HG02610 (cell line): ENCODE results near the gene TOMM70.

ENCODE experiments used
- ATAC-seq: cut with Tn5 transposase; IDR thresholded peaks from one replicate; pipeline ENCODE4 v1.9.1; 2021; ENCODE audit warnings: mild to moderate bottlenecking, moderate library complexity; ENCODE audit not compliant: unreplicated experiment

The TOMM70 gene

DNA sequence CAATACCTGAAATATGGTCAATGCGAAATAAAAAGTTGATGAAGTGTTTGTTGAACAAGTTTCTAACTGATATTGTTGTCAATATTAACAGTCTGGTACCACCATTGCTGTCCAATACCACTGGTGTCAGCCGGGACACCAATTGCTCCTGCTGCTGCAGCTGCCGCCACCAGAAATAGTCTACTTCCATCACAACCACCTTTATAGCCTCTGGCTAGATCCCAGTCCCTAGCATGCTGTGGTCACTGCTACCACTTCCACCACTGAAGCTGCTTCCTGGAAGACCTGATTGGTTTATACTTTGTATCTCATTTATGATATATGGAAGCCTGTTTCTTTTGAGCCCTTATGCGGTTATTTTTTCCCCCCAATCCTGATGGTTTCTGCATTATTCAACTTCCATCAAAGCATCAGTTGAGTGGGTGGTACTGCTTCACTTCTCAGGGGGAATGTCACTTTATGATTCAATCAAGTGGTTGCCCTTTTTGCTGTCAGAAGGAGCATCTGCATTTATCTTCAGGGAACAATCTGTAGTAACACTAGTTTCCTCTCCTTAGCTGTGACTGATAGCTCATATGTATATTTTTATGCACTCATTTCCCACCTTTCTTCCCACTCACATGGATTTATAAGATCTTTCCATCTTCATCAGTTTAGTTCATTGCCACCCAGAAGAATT, 12.2 kb upstream of the TOMM70 start:
- no peak for ATAC-seq

- no peak for ATAC-seq
Measured at GRCh38 chr3:100411091-100411982, 10.4 kb upstream of the TOMM70 start.

GRCh38 chr3:100407977-100408532, 7.2 kb upstream of the TOMM70 start:
- no peak for ATAC-seq

DNA sequence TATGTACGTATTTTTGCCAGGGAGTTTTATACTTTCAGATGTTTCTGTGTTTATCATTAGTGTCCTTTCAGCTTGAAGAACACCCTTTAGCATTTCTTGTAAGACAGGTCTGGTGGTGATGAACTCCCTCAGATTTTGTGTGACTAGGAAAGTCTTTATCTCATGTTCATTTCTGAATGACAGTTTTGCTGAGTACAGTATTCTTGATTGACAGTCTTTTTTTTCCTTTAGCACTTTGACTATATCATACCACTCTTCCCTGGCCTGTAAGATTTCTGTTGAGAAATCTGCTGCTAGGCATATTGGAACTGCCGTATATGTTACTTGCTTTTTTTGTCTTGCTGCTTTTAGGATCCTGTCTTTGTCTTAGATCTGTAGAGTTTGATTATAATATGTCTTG, 6.3 kb upstream of the TOMM70 start:
- ATAC-seq: no peak

GRCh38 chr3:100404250-100404548, 3.3 kb upstream of the TOMM70 start:
- no peak for ATAC-seq

DNA sequence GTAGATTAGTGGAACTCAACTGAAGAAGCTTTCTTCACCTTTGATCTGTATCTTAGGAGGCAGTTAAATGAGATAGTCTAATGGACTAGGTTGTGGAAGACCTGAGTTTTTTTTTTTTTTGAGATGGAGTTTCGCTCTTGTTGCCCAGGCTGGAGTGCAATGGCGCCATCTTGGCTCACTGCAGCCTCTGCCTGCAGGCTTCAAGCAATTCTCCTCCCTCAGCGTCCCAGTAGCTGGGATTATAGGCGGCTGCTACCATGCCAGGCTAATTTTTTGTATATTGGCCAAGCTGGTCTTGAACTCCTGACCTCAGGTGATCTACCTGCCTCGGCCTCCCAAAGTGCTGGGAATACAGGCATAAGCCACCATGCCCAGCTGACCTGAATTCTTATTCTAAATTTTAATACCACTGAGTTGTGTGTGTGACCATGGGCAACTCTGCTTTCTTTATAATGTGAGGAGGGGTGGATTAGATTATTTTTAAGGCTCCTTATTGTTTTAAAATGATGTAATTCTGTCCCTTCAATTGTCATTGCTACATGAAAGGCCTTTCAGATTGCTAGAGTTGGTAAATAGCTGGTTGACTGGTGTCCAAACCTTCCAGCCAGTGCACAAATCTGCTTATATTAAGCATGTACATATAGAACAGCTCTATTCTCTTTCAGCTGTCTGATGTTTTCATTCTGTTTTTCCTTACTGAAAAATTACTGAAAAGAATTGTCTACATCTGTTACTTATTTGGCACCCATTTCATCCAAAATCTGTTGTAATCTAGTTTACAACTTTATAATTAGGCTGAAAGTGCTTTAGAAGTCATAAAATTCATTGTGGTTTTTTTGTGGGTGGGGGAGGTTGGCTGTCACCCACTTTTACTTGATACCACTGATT, 2.7 kb upstream of the TOMM70 start:
- ATAC-seq: no peak

GRCh38 chr3:100402891-100403290, 2.0 kb upstream of the TOMM70 start:
- ATAC-seq: no peak

DNA sequence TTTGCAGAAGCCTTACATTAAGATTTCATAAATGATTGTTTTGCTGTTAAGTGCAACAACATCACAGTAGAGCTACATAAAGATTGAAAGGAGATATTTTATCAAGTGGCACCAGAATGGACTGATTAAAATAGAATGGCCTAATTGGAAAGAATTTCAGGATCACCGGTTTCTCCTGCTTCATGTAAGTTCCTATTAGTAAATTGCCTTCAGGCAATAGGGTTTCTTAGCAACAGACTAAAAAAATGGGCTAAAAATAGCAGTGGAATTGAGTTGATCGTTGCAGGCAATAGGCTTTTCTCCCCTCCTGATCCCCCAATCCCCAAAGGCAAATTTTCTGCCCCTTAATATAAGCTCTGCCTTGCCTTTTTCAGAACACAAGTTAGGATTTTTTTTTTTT, 1.4 kb upstream of the TOMM70 start:
- no peak for ATAC-seq

- peak; percentile 12 for ATAC-seq
Measured at GRCh38 chr3:100401674-100402041, 769 bp upstream of the TOMM70 start.

GRCh38 chr3:100400419-100400779, 490 bp downstream of the TOMM70 start:
- ATAC-seq: peak; percentile 19

DNA sequence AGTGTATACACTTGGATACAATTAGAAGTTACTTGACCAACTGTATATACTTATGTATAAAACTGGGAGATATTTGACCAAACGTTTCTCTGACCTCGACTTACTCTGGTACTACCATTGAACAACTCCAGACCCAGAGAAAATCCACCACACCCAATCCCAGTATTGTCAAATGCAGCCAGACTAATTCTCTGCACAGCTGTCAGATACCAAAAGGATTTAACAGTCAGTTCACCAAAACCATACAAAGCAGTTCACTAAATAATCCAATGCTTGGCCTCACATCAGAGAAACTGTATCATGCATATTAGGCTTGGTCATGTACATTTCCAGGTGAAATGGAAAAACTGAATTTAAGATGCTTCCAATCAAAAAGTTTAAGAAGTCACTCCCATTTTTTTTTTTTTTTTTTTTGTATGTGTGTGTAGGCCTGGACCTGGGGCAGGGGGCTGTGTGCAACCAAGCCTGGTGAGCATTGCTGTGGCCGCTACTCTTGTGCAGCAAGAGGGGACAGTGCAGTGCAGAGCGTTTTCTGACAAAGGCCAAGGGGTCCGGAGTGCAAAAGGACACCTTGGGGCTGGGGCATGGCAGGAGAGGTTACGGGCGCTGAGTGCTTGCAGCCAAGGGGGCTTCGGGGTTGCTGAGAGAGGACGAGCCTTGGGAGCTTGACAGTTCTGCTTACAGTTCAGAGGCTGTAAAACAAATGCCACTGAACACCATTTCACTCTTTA, 1.4 kb downstream of the TOMM70 start:
- no peak for ATAC-seq

- no peak for ATAC-seq
Measured at GRCh38 chr3:100396967-100397366, 3.9 kb downstream of the TOMM70 start.

DNA sequence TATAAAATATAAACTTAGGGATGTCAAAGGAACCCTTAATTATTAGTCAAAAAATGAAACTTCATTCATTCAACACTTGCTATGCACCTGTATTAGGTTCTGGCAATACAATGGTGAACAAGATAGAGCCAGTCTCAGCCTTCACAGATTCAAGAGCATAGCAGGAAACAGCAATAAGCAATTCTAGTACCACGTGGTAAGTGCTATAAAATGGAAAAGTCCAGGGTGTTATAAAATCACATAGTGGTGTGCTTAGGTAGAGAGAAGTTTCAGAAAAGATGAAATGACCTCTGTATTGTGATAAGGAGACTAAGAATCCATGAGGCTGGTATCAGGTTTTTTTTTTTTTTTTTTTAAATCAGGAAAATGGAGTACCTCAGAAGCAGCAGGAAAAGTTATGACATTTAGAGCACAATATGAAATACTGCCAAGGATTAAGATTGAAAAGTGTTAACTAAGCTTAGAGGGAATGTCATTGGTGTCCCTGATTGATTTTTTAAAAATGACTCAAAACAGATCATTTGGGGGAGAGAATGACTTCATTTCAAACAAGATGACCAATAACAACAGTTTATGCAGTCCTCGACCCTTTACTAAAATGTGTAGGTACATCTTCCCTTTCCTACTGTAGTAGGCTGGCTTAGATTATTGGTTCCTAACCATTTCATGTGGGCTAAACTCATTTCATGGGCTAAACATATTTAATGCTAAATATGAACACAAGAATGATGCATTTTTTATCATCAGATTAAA, 5.0 kb downstream of the TOMM70 start:
- ATAC-seq: no peak

GRCh38 chr3:100389025-100389424, 11.9 kb downstream of the TOMM70 start:
- no peak for ATAC-seq

DNA sequence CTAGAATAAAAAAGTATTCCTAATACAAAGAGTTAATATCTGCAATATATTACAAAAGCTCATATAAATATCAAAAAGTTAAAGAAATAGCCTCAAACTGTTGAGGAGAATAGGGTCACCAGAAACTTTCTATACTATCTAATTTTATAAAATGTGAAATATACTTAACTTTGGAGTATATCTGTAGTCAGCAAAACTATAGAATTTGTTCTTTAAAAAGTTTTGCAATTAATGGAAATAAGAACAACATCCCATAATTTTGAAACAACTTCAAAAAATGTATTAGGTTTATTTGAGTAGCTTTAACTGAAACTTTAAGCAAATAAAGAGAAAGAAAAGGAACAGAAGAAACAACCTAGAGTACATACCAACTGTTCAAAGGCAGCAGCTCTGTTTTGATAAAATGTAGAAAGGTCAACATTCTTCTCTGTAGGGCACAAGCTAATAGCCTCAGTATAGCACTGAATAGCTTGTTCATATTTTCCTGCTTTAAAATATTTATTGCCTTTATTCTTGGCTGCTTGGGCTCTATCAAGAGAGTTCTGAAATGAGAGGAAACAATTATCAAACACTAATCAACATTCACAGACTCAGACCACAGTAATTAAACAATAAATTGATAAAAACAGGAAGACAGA, 14.3 kb downstream of the TOMM70 start:
- no peak for ATAC-seq

GRCh38 chr3:100384733-100385525, 16.0 kb downstream of the TOMM70 start:
- no peak for ATAC-seq

DNA sequence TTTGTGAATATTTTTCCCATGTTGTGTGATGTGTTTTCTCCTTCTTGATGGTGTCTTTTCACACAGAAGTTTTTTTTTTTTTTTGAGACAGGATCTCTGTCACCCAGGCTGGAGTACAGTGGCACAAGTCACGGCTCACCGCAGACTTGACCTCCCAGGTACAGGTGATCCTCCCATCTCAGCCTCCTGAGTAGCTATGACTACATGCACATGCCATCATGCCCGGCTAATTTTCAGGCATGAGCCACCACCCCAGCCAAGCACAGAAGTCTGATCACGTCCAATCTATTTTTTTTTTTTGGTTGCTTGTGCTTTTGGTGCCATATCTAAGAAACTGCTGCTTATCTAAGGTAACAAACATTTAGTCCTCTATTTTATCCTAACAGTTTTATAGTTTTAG, 24.6 kb downstream of the TOMM70 start:
- no peak for ATAC-seq

GRCh38 chr3:100374521-100374920, 26.4 kb downstream of the TOMM70 start:
- no peak for ATAC-seq

DNA sequence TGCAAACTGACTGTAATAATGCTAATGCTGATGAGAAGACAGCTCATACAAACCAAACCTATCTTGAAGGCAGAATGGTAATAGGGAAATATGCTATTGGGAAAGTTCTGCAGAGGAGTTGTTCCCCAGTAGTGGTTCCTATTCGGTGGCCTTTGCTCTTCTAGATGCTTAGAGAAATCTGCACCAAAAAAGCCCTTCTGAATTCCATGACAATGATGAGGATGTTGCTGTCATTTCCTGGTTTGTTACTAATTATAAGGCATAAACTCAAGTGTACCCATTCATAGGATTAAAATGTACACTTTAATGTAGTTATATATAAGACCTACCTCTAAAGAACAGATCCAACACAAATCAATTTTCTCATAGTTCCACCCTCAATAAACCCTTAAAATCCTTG, 30.1 kb downstream of the TOMM70 start:
- ATAC-seq: no peak
